Peyer's patch (tissue), 4 donors: ENCODE results near the gene TAGLN2. TPM values are rescaled to one million over a fixed set of nuclear protein-coding genes. Genes with fewer than 3 reads are reported as not detected.

Experiments used
- DNase-seq, 3 donors: peaks; one replicate each; pipeline ENCODE4 v3.0.0-alpha.2; 2017 to 2019
- H3K27ac ChIP-seq, 4 donors: fragments of 200-600 bp; sonication (generic); one replicate each; pipeline ENCODE4 v1.5.1; 2016 to 2019
- H3K27me3 ChIP-seq, 2 donors: fragments of 200-600 bp; sonication (generic); one replicate each; pipeline ENCODE4 v1.5.1; 2019
- H3K36me3 ChIP-seq, 3 donors: fragments of 200-600 bp; sonication (generic); one replicate each; pipeline ENCODE4 v1.5.1; 2016 to 2019
- H3K4me1 ChIP-seq, 4 donors: fragments of 200-600 bp; sonication (generic); one replicate each; pipeline ENCODE4 v1.5.1; 2016 to 2019
- H3K4me3 ChIP-seq, 4 donors: fragments of 200-600 bp; sonication (generic); 1 replicate in 3 of 4; 2 replicates in 1 of 4; pipeline ENCODE4 v1.5.1; 2016 to 2019; ENCODE audit warnings: mild to moderate bottlenecking in 1 of 4
- H3K9me3 ChIP-seq, 4 donors: fragments of 200-600 bp; sonication (generic); one replicate each; pipeline ENCODE4 v1.5.1; 2016 to 2019; ENCODE audit warnings: mild to moderate bottlenecking in 1 of 4
- POLR2A ChIP-seq, 2 donors: fragments of 450-650 bp; IDR thresholded peaks; one replicate each; pipeline ENCODE4 v1.5.1; 2017; ENCODE audit warnings: antibody characterized with exemption in 2 of 2, mild to moderate bottlenecking in 2 of 2, moderate library complexity in 2 of 2
- total RNA-seq, 4 donors: library from RNA; depleted of rRNA; stranded (reverse); fragments of >200 nt; gene quantifications; one replicate each; pipeline ENCODE4 v1.1.0, GENCODE V29; 2016
- TF ChIP-seq, protein P1 (sequence below), 6 experiments: fragments of 450-650 bp in 4 of 6; fragments of 200-600 bp in 2 of 6; sonication (generic) in 1 of 6; IDR thresholded peaks; one replicate each; pipeline ENCODE4 v1.5.1; 2017 to 2019; ENCODE audit warnings: antibody characterized with exemption in 6 of 6, mild to moderate bottlenecking in 3 of 6, moderate library complexity in 1 of 6

Gene TAGLN2
- total RNA-seq, 4 donors from 2014 or later = 120 to 304 (median 177) TPM

GRCh38 chr1:159930634-159931033, 5.3 kb upstream of the TAGLN2 start:
- H3K27ac ChIP-seq = no peak overlapping the region
- H3K4me1 ChIP-seq = peaks cover 0 to 15% (median 1%) of the 10 kb centered on the region in 4 donors
- TF ChIP-seq, protein P1, sequence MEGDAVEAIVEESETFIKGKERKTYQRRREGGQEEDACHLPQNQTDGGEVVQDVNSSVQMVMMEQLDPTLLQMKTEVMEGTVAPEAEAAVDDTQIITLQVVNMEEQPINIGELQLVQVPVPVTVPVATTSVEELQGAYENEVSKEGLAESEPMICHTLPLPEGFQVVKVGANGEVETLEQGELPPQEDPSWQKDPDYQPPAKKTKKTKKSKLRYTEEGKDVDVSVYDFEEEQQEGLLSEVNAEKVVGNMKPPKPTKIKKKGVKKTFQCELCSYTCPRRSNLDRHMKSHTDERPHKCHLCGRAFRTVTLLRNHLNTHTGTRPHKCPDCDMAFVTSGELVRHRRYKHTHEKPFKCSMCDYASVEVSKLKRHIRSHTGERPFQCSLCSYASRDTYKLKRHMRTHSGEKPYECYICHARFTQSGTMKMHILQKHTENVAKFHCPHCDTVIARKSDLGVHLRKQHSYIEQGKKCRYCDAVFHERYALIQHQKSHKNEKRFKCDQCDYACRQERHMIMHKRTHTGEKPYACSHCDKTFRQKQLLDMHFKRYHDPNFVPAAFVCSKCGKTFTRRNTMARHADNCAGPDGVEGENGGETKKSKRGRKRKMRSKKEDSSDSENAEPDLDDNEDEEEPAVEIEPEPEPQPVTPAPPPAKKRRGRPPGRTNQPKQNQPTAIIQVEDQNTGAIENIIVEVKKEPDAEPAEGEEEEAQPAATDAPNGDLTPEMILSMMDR (IDR thresholded peaks at IDR 0.05) = no peak
- no peak for TF ChIP-seq POLR2A (IDR thresholded peaks at IDR 0.05)
- no peaks in the 10 kb centered on the region for H3K9me3 ChIP-seq
- H3K4me3 ChIP-seq = no peak overlapping the region
- peak in 1 of 3 donors; percentile 39 for DNase-seq
- H3K27me3 ChIP-seq = no peaks in the 10 kb centered on the region
- H3K36me3 ChIP-seq = no peaks in the 10 kb centered on the region

DNA sequence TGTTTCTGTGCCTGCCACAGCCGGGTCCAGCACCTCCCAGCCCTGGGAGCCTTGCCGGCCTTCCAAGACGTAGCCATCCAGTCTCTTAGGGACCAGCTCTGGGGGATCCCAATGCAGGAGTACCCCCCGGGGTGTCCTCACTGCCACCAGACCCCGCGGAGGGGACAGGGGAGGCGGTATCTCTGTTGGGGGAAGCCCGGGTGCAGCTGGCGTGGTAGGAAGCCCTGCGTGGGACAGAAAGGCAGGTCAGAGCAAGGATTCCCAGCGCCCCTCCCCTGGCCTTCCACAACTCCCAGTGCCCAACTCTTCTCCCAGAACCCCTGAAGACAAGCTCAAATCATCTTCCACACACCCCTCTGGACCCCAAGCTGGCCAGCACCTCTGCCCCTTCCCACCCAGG, 4.9 kb upstream of the TAGLN2 start:
- DNase-seq = no peak
- H3K4me1 ChIP-seq = peaks cover 0 to 15% (median 1%) of the 10 kb centered on the region in 4 donors
- no peak overlapping the region for H3K4me3 ChIP-seq
- H3K27me3 ChIP-seq = no peaks in the 10 kb centered on the region
- H3K36me3 ChIP-seq = no peaks in the 10 kb centered on the region
- H3K9me3 ChIP-seq = no peaks in the 10 kb centered on the region
- no peak for TF ChIP-seq POLR2A (IDR thresholded peaks at IDR 0.05)
- TF ChIP-seq, protein P1 (IDR thresholded peaks at IDR 0.05) = no peak
- H3K27ac ChIP-seq = no peak overlapping the region

DNA sequence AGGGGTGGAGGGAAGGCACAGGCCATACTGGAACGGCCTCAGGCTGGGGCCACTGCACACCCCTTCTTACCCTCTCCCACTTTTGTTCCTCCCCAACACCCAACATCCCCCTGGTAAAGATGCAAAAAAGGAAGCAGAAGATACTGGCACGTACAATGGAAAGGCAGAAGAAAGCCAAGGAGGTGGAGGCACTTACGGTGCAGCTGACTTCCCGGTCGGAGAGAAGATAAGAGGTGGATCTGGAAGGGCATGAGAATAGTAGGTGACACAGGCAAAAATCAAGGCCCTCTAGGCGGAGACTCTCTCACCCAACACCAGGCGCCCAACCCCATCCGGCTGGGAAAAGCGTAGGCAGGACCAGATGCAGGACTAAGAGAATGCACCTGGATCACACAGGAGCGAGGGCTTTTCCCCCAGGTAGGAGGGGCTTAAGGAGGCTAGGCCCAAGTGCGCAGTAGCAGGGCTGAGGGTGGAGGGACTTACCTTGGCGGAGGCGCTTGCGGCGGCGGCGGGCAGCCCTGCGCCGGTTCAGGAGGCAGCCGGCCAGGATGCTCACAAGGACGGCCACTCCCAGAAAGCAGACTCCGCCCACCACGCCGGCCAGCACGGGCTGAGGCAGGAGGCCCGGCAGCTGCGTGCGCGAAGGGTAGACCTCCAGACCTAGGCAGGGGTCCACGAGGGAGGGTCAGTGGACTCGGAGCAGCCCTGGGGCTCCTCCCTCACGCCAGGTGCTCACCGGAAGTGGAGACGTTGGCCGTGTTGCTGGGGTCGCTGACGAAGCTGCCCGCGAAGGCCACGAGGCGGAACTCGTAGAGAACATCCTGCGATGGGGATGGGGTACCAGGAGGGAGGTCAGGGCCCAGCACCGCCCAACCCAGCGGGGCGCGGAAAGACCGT, 4.1 kb upstream of the TAGLN2 start:
- no peak overlapping the region for H3K27ac ChIP-seq
- DNase-seq = peak in 1 of 3 donors; percentile 59

GRCh38 chr1:159928491-159929050, 3.3 kb upstream of the TAGLN2 start:
- no peaks in the 10 kb centered on the region for H3K9me3 ChIP-seq
- H3K4me1 ChIP-seq = peaks cover 0 to 15% (median 1%) of the 10 kb centered on the region in 4 donors
- peak in 1 of 3 donors; percentile 34 for DNase-seq
- no peak overlapping the region for H3K27ac ChIP-seq
- no peaks in the 10 kb centered on the region for H3K27me3 ChIP-seq
- no peak for TF ChIP-seq POLR2A (IDR thresholded peaks at IDR 0.05)
- TF ChIP-seq, protein P1 (IDR thresholded peaks at IDR 0.05) = no peak
- no peaks in the 10 kb centered on the region for H3K36me3 ChIP-seq
- no peak overlapping the region for H3K4me3 ChIP-seq

More for the DNA sequence above, 4.1 kb upstream of the TAGLN2 start:
- TF ChIP-seq, protein P1 (IDR thresholded peaks at IDR 0.05) = no peak
- TF ChIP-seq POLR2A (IDR thresholded peaks at IDR 0.05) = no peak
- peaks cover 0 to 15% (median 1%) of the 10 kb centered on the region in 4 donors for H3K4me1 ChIP-seq
- no peaks in the 10 kb centered on the region for H3K27me3 ChIP-seq
- H3K4me3 ChIP-seq = no peak overlapping the region
- no peaks in the 10 kb centered on the region for H3K36me3 ChIP-seq
- no peaks in the 10 kb centered on the region for H3K9me3 ChIP-seq

- Histone ChIP-seq H3K36me3 (no peaks in the 10 kb centered on the region), H3K27ac (no peak overlapping the region), H3K27me3 (no peaks in the 10 kb centered on the region), H3K4me3 (no peak overlapping the region), H3K4me1 (peaks cover 0 to 18% (median 2%) of the 10 kb centered on the region in 4 donors), H3K9me3 (no peaks in the 10 kb centered on the region)
- DNase-seq = peak in 1 of 3 donors; percentile 34
- TF ChIP-seq POLR2A (IDR thresholded peaks at IDR 0.05) = no peak
- TF ChIP-seq, protein P1 (IDR thresholded peaks at IDR 0.05) = no peak
These were observed 2.6 kb upstream of the TAGLN2 start for GRCh38 chr1:159927849-159928431.
